Thoracic aorta (tissue), 2 donors: ENCODE data around the gene CRISP2. TPM values are rescaled to one million over a fixed set of nuclear protein-coding genes. Genes with fewer than 3 reads are reported as not detected.

Experiments used
- ATAC-seq: fragments of 150-250 bp; one replicate; pipeline ENCODE4 v1.8.0; 2017; ENCODE audit warnings: low read depth; ENCODE audit not compliant: insufficient number of reproducible peaks, low FRiP score
- DNase-seq: peaks from one replicate; pipeline ENCODE4 v3.0.0-alpha.2; 2020; ENCODE audit warnings: low spot score
- H3K27ac ChIP-seq, 2 donors: fragments of 200-600 bp; sonication (generic); 1 replicate in 1 of 2; 2 replicates in 1 of 2; pipeline ENCODE4 v1.5.1; 2016; ENCODE audit warnings: mild to moderate bottlenecking in 2 of 2, moderate library complexity in 2 of 2
- H3K27me3 ChIP-seq: fragments of 200-600 bp; sonication (generic); replicated peaks from 2 replicates; pipeline ENCODE4 v1.6.0; 2016; ENCODE audit warnings: mild to moderate bottlenecking; ENCODE audit not compliant: insufficient read depth
- H3K36me3 ChIP-seq: fragments of 200-600 bp; sonication (generic); one replicate; pipeline ENCODE4 v1.5.1; 2016
- H3K4me1 ChIP-seq, 2 donors: fragments of 200-600 bp; sonication (generic); 1 replicate in 1 of 2; 2 replicates in 1 of 2; pipeline versions ENCODE4 v1.5.1 to v1.6.0; 2016; ENCODE audit warnings: low read depth in 2 of 2, mild to moderate bottlenecking in 1 of 2; ENCODE audit not compliant: control insufficient read depth in 1 of 2
- H3K4me3 ChIP-seq: fragments of 200-600 bp; sonication (generic); 2 replicates; pipeline ENCODE4 v1.5.1; 2016; ENCODE audit warnings: mild to moderate bottlenecking
- H3K9me3 ChIP-seq: fragments of 200-600 bp; sonication (generic); 2 replicates; pipeline ENCODE4 v1.5.1; 2016
- CTCF ChIP-seq: fragments of 200-600 bp; sonication (generic); IDR thresholded peaks from one replicate; pipeline ENCODE4 v1.5.1; 2019; ENCODE audit warnings: antibody characterized with exemption
- total RNA-seq, 2 donors: library from RNA; depleted of rRNA; stranded (reverse); fragments of >200 nt; gene quantifications; one replicate each; pipeline versions ENCODE4 v1.1.0 to v1.2.3, GENCODE V29; 2016

The CRISP2 gene
- total RNA-seq, 2 donors from 2014 or later: not detected

- ATAC-seq (no peak), DNase-seq (no peak)
- Histone ChIP-seq H3K27me3 (no peaks in the 10 kb centered on the region), H3K4me3 (no peak overlapping the region), H3K9me3 (peaks cover 3% of the 10 kb centered on the region), H3K36me3 (no peaks in the 10 kb centered on the region), H3K4me1 (no peaks in the 10 kb centered on the region), H3K27ac (no peak overlapping the region)
- TF ChIP-seq CTCF: no peak
Observed at GRCh38 chr6:49698478-49698877, 14.9 kb downstream of the CRISP2 start.

GRCh38 chr6:49693512-49693911 is 19.8 kb downstream of the CRISP2 start:
- DNase-seq: no peak
- Histone ChIP-seq H3K4me3 (no peak overlapping the region), H3K9me3 (peaks cover 3% of the 10 kb centered on the region), H3K4me1 (no peaks in the 10 kb centered on the region), H3K27ac (no peak overlapping the region), H3K27me3 (no peaks in the 10 kb centered on the region), H3K36me3 (no peaks in the 10 kb centered on the region)
- ATAC-seq: no peak
- no peak for TF ChIP-seq CTCF

- no peak overlapping the region for H3K4me3 ChIP-seq
- ATAC-seq (no peak), DNase-seq (no peak)
- H3K9me3 ChIP-seq: peaks cover 3% of the 10 kb centered on the region
- H3K36me3 ChIP-seq: no peaks in the 10 kb centered on the region
- H3K27ac ChIP-seq: no peak overlapping the region
- no peak for TF ChIP-seq CTCF
- no peaks in the 10 kb centered on the region for H3K4me1 ChIP-seq
- no peaks in the 10 kb centered on the region for H3K27me3 ChIP-seq
Observed at GRCh38 chr6:49692534-49692933, 20.8 kb downstream of the CRISP2 start.

- Histone ChIP-seq H3K27me3 (no peaks in the 10 kb centered on the region), H3K4me3 (no peak overlapping the region), H3K36me3 (no peaks in the 10 kb centered on the region), H3K9me3 (no peaks in the 10 kb centered on the region), H3K27ac (no peak overlapping the region), H3K4me1 (no peaks in the 10 kb centered on the region)
- ATAC-seq (no peak), DNase-seq (no peak)
- no peak for TF ChIP-seq CTCF
Observed at GRCh38 chr6:49676671-49677281, 36.6 kb downstream of the CRISP2 start.

- Histone ChIP-seq H3K4me1 (no peaks in the 10 kb centered on the region), H3K36me3 (no peaks in the 10 kb centered on the region), H3K9me3 (no peaks in the 10 kb centered on the region), H3K27ac (no peak overlapping the region), H3K4me3 (no peak overlapping the region), H3K27me3 (no peaks in the 10 kb centered on the region)
- DNase-seq: no peak
- TF ChIP-seq CTCF: no peak
- ATAC-seq: no peak
Observed at GRCh38 chr6:49675816-49676215, 37.5 kb downstream of the CRISP2 start.
